Upper lobe of left lung (tissue), 4 donors: ENCODE results near the gene TTC33.

Experiments
- EP300 ChIP-seq, 4 donors: sonication (generic); formaldehyde crosslinking; IDR thresholded peaks; one replicate each; pipeline ENCODE4 v1.5.1; 2017; ENCODE audit warnings: antibody characterized with exemption in 4 of 4, control low read depth in 2 of 4
- POLR2A ChIP-seq, 4 donors: fragments of 450-650 bp; IDR thresholded peaks; one replicate each; pipeline ENCODE4 v1.5.1; 2016 to 2017; ENCODE audit warnings: antibody characterized with exemption in 4 of 4, mild to moderate bottlenecking in 2 of 4
- TF ChIP-seq, protein P1 (sequence below), 6 experiments: fragments of 450-650 bp in 4 of 6; fragments of 200-600 bp in 2 of 6; sonication (generic) in 2 of 6; IDR thresholded peaks; one replicate each; pipeline ENCODE4 v1.5.1; 2016 to 2019; ENCODE audit warnings: antibody characterized with exemption in 6 of 6

DNA sequence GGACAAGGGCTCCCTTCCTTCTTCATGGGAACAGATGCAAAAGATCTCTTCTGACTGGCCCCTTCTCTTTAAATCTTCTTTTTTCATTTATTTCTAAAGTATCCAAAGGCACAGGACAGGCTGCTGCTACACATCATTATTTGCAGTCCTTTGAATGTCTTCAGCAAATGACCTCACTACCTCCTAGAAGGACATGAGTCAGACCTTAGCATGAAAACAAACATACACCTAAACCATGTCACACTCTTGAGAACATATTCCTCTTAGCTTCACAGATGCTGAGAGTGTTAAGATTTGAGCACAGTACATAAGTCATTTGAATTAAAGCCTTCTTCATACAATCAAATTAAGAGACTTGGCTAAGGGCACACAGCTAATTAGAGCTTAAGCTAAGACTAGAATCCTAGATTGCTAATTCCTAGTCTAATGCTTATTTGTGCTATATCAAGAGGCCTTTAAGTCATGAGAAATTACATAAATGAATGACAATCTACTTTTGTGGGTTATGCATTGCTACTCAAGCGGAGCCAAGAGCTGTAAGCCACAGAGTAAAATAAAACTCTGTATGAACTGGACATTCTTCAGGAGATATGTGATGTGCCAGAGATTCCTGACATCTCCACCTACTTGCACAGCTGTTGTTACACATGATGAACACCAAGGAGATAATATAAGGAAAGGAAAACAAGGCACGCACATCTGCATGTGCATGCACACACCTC lies 185.2 kb downstream of the TTC33 start:
- TF ChIP-seq, protein P1, sequence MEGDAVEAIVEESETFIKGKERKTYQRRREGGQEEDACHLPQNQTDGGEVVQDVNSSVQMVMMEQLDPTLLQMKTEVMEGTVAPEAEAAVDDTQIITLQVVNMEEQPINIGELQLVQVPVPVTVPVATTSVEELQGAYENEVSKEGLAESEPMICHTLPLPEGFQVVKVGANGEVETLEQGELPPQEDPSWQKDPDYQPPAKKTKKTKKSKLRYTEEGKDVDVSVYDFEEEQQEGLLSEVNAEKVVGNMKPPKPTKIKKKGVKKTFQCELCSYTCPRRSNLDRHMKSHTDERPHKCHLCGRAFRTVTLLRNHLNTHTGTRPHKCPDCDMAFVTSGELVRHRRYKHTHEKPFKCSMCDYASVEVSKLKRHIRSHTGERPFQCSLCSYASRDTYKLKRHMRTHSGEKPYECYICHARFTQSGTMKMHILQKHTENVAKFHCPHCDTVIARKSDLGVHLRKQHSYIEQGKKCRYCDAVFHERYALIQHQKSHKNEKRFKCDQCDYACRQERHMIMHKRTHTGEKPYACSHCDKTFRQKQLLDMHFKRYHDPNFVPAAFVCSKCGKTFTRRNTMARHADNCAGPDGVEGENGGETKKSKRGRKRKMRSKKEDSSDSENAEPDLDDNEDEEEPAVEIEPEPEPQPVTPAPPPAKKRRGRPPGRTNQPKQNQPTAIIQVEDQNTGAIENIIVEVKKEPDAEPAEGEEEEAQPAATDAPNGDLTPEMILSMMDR (IDR thresholded peaks at IDR 0.05) = no peak
- TF ChIP-seq POLR2A (IDR thresholded peaks at IDR 0.05) (no peak), EP300 (IDR thresholded peaks at IDR 0.05) (no peak)
